T-helper 2 cell treated with Interferon-gamma antibody and Interleukin-4, amounts not matched to agents 5 μg/mL and 100 μg/mL, for 36 hours (primary cell): ENCODE measurements around the gene BAIAP3.

ENCODE experiments used
- DNase-seq: peaks from one replicate; pipeline ENCODE4 v3.0.0; 2021; ENCODE audit warnings: low spot score
- H3K27ac Mint-ChIP-seq: one replicate; pipeline ENCODE4 v1.8.0; 2021; ENCODE audit warnings: mild to moderate bottlenecking, mixed read lengths
- H3K27me3 Mint-ChIP-seq: one replicate; pipeline ENCODE4 v1.8.0; 2021; ENCODE audit warnings: low read depth, mixed read lengths
- H3K36me3 Mint-ChIP-seq: one replicate; pipeline ENCODE4 v1.8.0; 2021; ENCODE audit warnings: low read depth, mixed read lengths
- H3K4me1 Mint-ChIP-seq: one replicate; pipeline ENCODE4 v1.8.0; 2021; ENCODE audit warnings: low read depth, mixed read lengths
- H3K4me3 Mint-ChIP-seq: one replicate; pipeline ENCODE4 v1.8.0; 2022; ENCODE audit warnings: mild to moderate bottlenecking, moderate library complexity, mixed read lengths
- H3K9me3 Mint-ChIP-seq: one replicate; pipeline ENCODE4 v1.8.0; 2021; ENCODE audit warnings: mixed read lengths

Gene BAIAP3

DNA sequence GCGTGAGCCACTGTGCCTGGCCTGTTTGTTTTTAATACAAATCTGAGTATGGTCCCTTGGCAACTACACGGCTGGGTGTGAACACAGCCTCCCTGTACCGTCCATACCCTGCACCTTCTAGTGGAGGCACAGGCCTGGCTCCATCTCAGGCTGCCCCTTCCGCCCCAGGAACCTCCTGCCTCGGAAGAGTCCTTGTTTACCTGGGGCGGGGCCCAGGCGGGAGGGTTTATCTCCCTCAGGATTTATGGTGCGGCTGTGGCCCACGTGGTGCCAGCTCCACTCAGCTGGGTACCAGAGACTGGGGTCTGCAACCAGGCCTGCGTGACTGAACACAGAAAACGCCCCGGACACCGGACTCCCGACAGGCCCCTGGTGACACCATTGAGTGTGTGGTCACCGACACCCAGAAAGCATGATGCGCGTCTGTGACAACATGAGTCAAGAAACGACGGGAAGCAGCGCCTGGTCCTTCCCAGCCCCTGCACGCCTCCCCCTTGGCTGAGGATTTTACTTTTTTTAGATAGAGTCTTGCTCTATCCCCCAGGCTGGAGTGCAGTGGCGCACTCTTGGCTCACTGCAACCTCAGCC lies 62.1 kb downstream of the BAIAP3 start:
- Mint-ChIP-seq H3K27ac (no peak overlapping the region), H3K4me1 (no peaks in the 10 kb centered on the region), H3K9me3 (no peaks in the 10 kb centered on the region), H3K4me3 (no peak overlapping the region), H3K36me3 (peaks cover 9% of the 10 kb centered on the region), H3K27me3 (no peaks in the 10 kb centered on the region)
- DNase-seq: no peak

DNA sequence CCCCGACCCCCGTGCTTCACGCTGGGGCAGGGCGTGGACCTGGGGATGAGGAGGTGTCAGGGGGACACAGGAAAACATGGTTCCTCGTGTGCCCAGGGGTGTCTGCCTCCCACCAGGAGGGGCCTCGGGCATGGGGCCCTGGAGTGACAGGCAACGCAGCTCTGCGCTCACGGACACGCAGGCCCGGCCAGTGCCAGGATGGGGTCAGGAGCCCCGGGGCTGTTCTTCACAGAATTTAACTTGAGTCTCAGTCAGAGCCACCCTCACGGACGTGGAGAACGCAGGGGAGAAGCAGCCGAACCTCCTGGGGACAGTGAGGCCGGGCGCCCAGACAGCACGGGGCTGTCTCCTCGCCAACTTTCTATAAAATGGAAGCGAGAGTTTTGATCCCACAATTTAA lies 64.3 kb downstream of the BAIAP3 start:
- H3K27ac Mint-ChIP-seq: no peak overlapping the region
- no peaks in the 10 kb centered on the region for H3K27me3 Mint-ChIP-seq
- DNase-seq: no peak
- no peaks in the 10 kb centered on the region for H3K4me1 Mint-ChIP-seq
- no peak overlapping the region for H3K4me3 Mint-ChIP-seq
- H3K9me3 Mint-ChIP-seq: no peaks in the 10 kb centered on the region
- H3K36me3 Mint-ChIP-seq: peaks cover 18% of the 10 kb centered on the region

DNA sequence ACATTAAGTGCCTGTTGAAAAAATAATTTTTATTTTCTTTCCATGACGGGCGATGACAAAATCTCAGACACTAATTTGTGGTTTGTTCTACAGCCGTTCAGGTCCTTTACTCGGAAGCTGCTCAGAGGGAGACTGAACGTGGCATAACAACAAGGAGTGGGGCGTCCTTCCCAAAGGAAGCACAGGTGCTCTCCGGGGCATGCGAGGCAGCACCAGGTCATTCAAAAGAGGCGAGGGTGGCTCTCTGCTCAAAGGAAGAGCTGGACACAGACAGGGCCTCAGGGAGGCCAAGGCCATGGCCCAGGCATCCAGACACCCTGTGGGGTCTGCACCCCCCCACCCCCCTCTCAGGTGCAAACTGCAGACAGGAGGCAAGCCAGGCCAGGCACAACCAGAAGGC lies 64.9 kb downstream of the BAIAP3 start:
- no peak overlapping the region for H3K4me3 Mint-ChIP-seq
- H3K27ac Mint-ChIP-seq: no peak overlapping the region
- no peaks in the 10 kb centered on the region for H3K27me3 Mint-ChIP-seq
- H3K4me1 Mint-ChIP-seq: no peaks in the 10 kb centered on the region
- DNase-seq: no peak
- H3K36me3 Mint-ChIP-seq: peaks cover 17% of the 10 kb centered on the region
- no peaks in the 10 kb centered on the region for H3K9me3 Mint-ChIP-seq
